A673 (cell line): ENCODE measurements around the gene ULK4. TPM values are rescaled to one million over a fixed set of nuclear protein-coding genes. Genes with fewer than 3 reads are reported as not detected.

Experiments used
- BruUV-seq: library from RNA; stranded (reverse); fragments of 400-500 nt; replicated peaks from 2 replicates; lab custom pipeline; 2021; lab: Mats Ljungman, UMichigan
- CTCF ChIA-PET: fragments of 300-600 bp; sonication (Branson Sonifier 250); formaldehyde crosslinking; loops from one replicate; lab custom pipeline; 2022; ENCODE audit warnings: antibody characterized with exemption; lab: Charles Lee
- POLR2A ChIA-PET: fragments of 300-600 bp; sonication (Branson Sonifier 250); formaldehyde crosslinking; loops from one replicate; lab custom pipeline; 2022; ENCODE audit warnings: antibody characterized with exemption; ENCODE audit not compliant: low non-redundant PET; lab: Charles Lee
- DNase-seq: peaks from one replicate; pipeline ENCODE4 v3.0.0-alpha.2; 2015; ENCODE audit warnings: low spot score
- H3K27ac ChIP-seq: fragments of 200-600 bp; sonication (generic); 2 replicates; pipeline ENCODE4 v1.5.1; 2016; ENCODE audit warnings: mixed run types, low read depth, mild to moderate bottlenecking, mixed read lengths, antibody characterized with exemption, low read length; ENCODE audit not compliant: poor library complexity, severe bottlenecking
- H3K27me3 ChIP-seq: fragments of 200-600 bp; sonication (generic); replicated peaks from 2 replicates; pipeline ENCODE4 v1.6.1; 2017; ENCODE audit warnings: mixed run types, low read depth, mild to moderate bottlenecking, mixed read lengths, antibody characterized with exemption, low read length; ENCODE audit not compliant: insufficient read depth, poor library complexity
- H3K36me3 ChIP-seq: fragments of 200-600 bp; sonication (generic); 2 replicates; pipeline ENCODE4 v1.6.1; 2016; ENCODE audit warnings: mixed run types, mild to moderate bottlenecking, mixed read lengths, antibody characterized with exemption, low read length; ENCODE audit not compliant: insufficient read depth, poor library complexity, severe bottlenecking
- H3K4me1 ChIP-seq: fragments of 200-600 bp; sonication (generic); 2 replicates; pipeline ENCODE4 v1.6.1; 2017; ENCODE audit warnings: mixed run types, mild to moderate bottlenecking, mixed read lengths, antibody characterized with exemption, low read length; ENCODE audit not compliant: insufficient read depth, poor library complexity, severe bottlenecking
- H3K4me3 ChIP-seq: fragments of 200-600 bp; sonication (generic); 2 replicates; pipeline ENCODE4 v1.5.1; 2016; ENCODE audit warnings: low read depth, mixed run types, mild to moderate bottlenecking, mixed read lengths, low read length; ENCODE audit not compliant: poor library complexity, severe bottlenecking
- H3K9me3 ChIP-seq: fragments of 200-600 bp; sonication (generic); 2 replicates; pipeline ENCODE4 v1.6.1; 2016; ENCODE audit warnings: mixed run types, low read depth, mild to moderate bottlenecking, mixed read lengths, antibody characterized with exemption, low read length; ENCODE audit not compliant: poor library complexity, severe bottlenecking
- CTCF ChIP-seq: fragments of 300-800, 200-600 bp; sonication (generic); conservative IDR thresholded peaks from 2 replicates; pipeline ENCODE4 v1.5.1; 2017; ENCODE audit warnings: low read depth, mild to moderate bottlenecking, antibody characterized with exemption, low read length, moderate library complexity, mixed read lengths
- EZH2 ChIP-seq: fragments of 200-600 bp; sonication (generic); IDR thresholded peaks from 2 replicates; pipeline ENCODE4 v1.6.1; 2017; ENCODE audit warnings: borderline replicate concordance, low read depth, mild to moderate bottlenecking, mixed read lengths, antibody characterized with exemption, low read length; ENCODE audit not compliant: poor library complexity, severe bottlenecking
- intact Hi-C: fragments of 100-400 bp; cut with micrococcal nuclease; formaldehyde crosslinking; loops from one replicate; pipeline ENCODE4 v1.10.0; 2022; ENCODE audit not compliant: unreplicated experiment
- total RNA-seq: library from RNA; stranded (reverse); gene quantifications from 2 replicates; pipeline ENCODE4 v1.2.3, GENCODE V29; 2021

ULK4 gene
- total RNA-seq, 1 experiment from 2014 or later: 7.4 TPM

- ChIA-PET POLR2A (no interaction called here), CTCF (no interaction called here)
- Histone ChIP-seq H3K9me3 (no peaks in the 10 kb centered on the region), H3K4me1 (no peaks in the 10 kb centered on the region), H3K4me3 (no peak overlapping the region), H3K27ac (no peak overlapping the region), H3K36me3 (peaks cover 6% of the 10 kb centered on the region), H3K27me3 (no peaks in the 10 kb centered on the region)
- DNase-seq: no peak
- BruUV-seq: no TSS peak
- intact Hi-C loops: no loop called here
- TF ChIP-seq EZH2 (no peak), CTCF (no peak)
Measured at GRCh38 chr3:41244620-41245336, 717.1 kb downstream of the ULK4 start.

DNA sequence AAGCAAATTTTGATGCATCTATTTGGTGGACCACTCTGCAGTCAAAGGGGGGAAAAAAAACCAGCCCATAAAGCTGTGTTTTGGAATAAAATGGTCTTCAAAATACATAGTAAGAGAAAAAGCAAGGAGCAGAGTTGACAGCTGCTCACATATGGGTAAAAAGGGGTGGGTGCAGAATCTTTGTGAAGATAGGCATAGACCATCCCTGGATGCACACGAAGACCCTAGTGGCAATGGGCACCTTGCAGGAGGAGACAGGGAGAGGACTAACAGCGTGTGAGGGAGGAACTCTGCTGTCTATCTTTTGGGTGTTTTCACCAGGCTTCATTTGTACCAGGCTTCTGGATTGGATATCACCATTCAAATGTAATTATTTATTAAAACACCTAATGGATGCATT lies 718.7 kb downstream of the ULK4 start:
- POLR2A ChIA-PET: no interaction called here
- H3K36me3 ChIP-seq: peaks cover 19% of the 10 kb centered on the region

DNA sequence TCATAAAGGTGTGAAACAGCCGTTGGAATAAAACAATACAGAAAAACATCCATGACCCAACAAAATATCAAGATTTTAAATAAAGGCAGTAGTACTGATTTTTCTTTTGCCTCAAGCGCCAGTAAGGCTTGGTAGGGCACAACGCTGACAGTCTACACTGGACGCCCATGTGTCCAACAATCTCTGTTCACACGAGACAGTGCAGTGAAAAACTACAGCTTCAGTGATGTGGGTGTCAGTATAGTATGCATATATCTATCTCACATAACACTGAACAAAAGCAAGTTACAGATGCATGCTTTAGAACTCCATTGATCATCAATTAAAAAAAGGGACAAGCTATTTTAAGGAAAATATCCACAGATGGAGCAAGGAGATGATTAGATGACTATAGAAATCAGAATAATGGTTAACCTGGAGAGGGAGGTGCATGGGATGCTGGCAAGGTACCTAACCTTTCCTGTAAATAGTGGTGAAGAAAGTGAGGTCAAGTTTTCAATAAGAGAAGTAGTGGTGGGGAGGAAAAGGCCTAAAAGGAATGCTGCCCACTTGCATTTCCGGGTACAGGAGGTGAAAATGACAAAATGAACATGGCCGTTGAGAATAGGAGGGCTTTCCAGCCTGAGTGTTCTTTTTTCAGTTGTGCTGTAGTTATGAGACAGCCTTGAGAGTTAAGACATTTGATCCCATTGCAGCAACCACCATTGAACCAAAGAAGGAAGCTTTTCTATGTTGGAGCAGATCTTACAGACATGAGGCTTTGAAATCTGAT lies 719.9 kb downstream of the ULK4 start:
- no peak for TF ChIP-seq CTCF
- TF ChIP-seq EZH2: no peak
- CTCF ChIA-PET: no interaction called here
- Histone ChIP-seq H3K36me3 (peaks cover 28% of the 10 kb centered on the region), H3K27ac (no peak overlapping the region), H3K4me3 (no peak overlapping the region), H3K9me3 (no peaks in the 10 kb centered on the region), H3K27me3 (no peaks in the 10 kb centered on the region), H3K4me1 (no peaks in the 10 kb centered on the region)
- intact Hi-C loops: no loop called here
- DNase-seq: no peak
- POLR2A ChIA-PET: no interaction called here
- BruUV-seq: no TSS peak

More for the DNA sequence above, 718.7 kb downstream of the ULK4 start:
- no peak for TF ChIP-seq CTCF
- no peak for TF ChIP-seq EZH2
- intact Hi-C loops: no loop called here
- Histone ChIP-seq H3K27ac (no peak overlapping the region), H3K9me3 (no peaks in the 10 kb centered on the region), H3K4me1 (no peaks in the 10 kb centered on the region), H3K27me3 (no peaks in the 10 kb centered on the region), H3K4me3 (no peak overlapping the region)
- CTCF ChIA-PET: no interaction called here
- BruUV-seq: no TSS peak
- no peak for DNase-seq
